LNCaP clone FGC (cell line): ENCODE results near the gene UBQLN3.

ENCODE experiments used
- DNase-seq: peaks from one replicate; pipeline ENCODE4 v3.0.0-alpha.2; 2011; ENCODE audit warnings: low read depth
- H3K4me3 ChIP-seq: 2 replicates; pipeline ENCODE4 v1.5.1; 2011; ENCODE audit warnings: mild to moderate bottlenecking, low read depth, low read length, control low read depth
- CTCF ChIP-seq: IDR thresholded peaks from 2 replicates; pipeline ENCODE4 v1.5.1; 2012; ENCODE audit warnings: mild to moderate bottlenecking; ENCODE audit not compliant: control insufficient read depth, insufficient read depth; ENCODE audit errors: extremely low read depth

The UBQLN3 gene

GRCh38 chr11:5473921-5474320, 35.8 kb downstream of the UBQLN3 start:
- no peak for TF ChIP-seq CTCF
- H3K4me3 ChIP-seq: no peak overlapping the region
- DNase-seq: no peak

GRCh38 chr11:5467527-5467926, 42.2 kb downstream of the UBQLN3 start:
- TF ChIP-seq CTCF: no peak
- no peak overlapping the region for H3K4me3 ChIP-seq
- DNase-seq: no peak

GRCh38 chr11:5460983-5461621, 48.7 kb downstream of the UBQLN3 start:
- DNase-seq: no peak
- no peak for TF ChIP-seq CTCF
- H3K4me3 ChIP-seq: no peak overlapping the region
